ENCODE data around the gene ADAD1.
A peak's percentile ranks its signal among the peaks of the same experiment; 100 is the strongest.

Gene ADAD1

GRCh38 chr4:122456231-122457116, 77.7 kb downstream of the ADAD1 start, which contains the start of gene IL2:
Gene IL2 (minus strand): TSS chr4:122456725. CDS start chr4:122456440, 285 bp downstream.
- no peak for DNase-seq

- DNase-seq: peak; percentile 38
Observed at GRCh38 chr4:122458625-122459024, 79.8 kb downstream of the ADAD1 start.

- DNase-seq: no peak
Observed at GRCh38 chr4:122469457-122469856, 90.6 kb downstream of the ADAD1 start.

- no peak for DNase-seq
Observed at GRCh38 chr4:122475233-122475632, 96.4 kb downstream of the ADAD1 start.

GRCh38 chr4:122476126-122476525, 97.3 kb downstream of the ADAD1 start:
- DNase-seq: no peak

GRCh38 chr4:122476745-122477144, 97.9 kb downstream of the ADAD1 start:
- DNase-seq: no peak
